ENCODE measurements around the gene LGR4.
"Not testable (repeated sequence)": the region's sequence is repeated elsewhere in the genome, so short reads cannot be mapped to it uniquely, and the experiment has no call there.

Gene LGR4

DNA sequence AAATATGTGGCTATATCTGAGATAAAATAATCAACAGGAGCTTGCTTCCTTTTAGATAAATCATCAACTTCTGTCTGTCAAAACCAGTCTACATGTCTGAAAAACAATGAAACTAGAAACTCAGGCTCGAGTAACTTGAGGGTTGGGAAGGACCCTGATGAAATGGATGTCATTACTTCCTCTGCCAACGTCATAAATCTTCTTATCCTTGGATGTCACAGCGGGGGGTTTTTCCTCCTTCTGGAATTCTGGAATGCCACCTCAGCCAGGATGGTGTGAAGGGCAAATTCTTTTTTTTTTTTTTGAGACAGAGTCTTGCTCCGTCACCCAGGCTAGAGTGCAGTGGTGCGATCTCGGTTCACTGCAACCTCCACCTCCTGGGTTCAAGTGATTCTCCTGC is 13.4 kb downstream of the LGR4 start:
- DNase-seq (ENCODE audit: low read depth in 2 of 2) = no peak

DNA sequence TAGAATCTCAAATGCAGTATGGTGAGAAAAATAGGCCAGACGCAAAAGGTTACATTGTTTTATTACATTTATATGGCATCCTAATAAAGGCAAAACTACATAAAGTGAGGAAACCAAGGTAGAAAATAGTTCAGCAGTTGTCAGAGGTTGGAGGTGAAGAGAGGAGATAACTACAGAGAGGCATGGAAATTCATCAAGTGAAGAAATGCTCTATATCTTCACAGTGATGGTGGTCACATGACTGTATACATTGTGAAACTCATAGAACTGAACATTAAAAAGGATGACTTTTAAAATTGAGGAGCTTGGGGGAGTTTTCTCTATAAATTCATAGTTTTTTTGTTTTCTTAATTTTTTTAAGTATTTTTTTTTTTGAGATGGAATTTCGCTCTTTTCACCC is 14.4 kb downstream of the LGR4 start:
- no peak for DNase-seq (ENCODE audit: low read depth in 2 of 2)

DNA sequence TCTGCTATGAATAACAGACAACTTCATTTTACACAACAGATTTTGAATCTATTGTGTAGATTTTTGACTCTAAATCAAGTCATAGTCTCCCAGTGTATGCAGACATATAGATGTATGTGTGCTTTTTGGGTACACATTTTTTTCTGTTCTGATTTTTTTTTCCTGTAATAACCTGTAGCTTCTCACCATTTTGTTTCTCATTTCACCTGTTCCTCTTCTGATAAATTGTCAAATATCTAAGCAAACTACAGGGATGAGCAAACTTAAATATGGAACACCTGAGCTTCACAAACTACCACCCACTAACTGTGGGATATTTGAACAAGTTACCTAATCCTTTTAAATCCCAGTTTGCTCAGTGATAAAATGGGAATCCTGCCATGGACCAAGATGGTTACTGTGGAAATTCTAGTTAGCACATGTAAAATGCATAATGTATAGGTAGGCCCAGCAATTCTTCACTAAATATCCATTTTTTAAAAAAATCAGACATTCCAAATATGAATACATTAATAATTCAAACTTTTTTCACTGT is 15.7 kb downstream of the LGR4 start:
- no peak for DNase-seq (ENCODE audit: low read depth in 2 of 2)

GRCh38 chr11:27456140-27456794 is 16.3 kb downstream of the LGR4 start:
- DNase-seq (ENCODE audit: low read depth in 2 of 2) = no peak

DNA sequence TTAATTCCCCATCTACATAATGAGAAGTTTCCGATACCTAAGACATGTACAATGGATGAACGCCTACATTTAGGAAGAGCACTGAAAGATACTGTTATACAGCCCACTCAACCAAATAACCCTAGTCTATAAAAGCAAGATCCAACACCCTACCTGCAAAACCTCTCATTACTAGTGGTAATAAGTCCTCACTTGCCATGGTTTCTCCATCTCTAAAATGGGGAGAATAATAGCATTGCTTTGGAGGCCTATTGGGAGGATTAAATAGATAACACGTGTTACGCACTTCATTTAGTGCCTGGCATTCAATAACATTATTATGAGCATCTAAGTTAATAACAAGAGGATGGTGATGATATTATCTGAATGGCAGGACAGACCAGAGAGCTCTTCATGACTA is 16.9 kb downstream of the LGR4 start:
- DNase-seq (ENCODE audit: low read depth in 2 of 2) = no peak

- DNase-seq (ENCODE audit: low read depth in 2 of 2) = no peak
These were observed 18.9 kb downstream of the LGR4 start for GRCh38 chr11:27453701-27454100.

GRCh38 chr11:27452147-27452546 is 20.4 kb downstream of the LGR4 start:
- no peak for DNase-seq (ENCODE audit: low read depth in 2 of 2)

DNA sequence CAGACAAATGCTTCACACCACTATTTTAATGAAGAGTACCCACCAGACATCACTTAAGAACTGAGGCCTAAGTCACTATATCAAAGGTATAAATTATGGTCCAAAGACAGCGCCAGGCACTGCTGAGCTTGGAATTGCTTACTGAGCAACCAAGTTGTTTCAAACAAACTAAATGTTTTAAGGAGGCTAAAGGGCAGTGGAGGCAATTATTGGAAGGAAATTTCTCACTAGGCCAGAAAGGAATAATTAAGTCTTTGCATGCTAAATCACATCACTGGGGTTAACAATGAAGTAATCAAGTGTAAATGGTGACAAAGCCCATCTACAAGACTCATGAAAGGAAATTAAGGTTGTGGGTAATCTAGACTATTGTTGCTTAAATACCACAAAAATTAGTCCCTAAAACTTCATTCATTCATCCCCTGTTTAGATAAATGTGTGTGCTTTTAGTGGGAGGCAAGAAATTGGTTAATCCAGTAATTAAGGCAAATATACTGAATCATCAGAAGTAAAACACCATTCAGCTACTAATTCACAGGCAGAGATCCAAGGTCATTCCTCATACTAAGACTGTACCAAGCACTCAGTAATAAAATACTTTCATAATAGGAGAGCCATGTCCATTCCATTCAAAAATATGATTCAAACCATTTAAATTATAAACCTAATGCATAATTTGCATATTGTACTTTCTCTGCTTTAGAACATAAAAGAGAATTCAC is 21.2 kb downstream of the LGR4 start:
- no peak for DNase-seq (ENCODE audit: low read depth in 2 of 2)

GRCh38 chr11:27448184-27448540 is 24.4 kb downstream of the LGR4 start:
- DNase-seq (ENCODE audit: low read depth in 2 of 2) = not testable (repeated sequence)

- no peak for DNase-seq (ENCODE audit: low read depth in 2 of 2)
These were observed 25.1 kb downstream of the LGR4 start for GRCh38 chr11:27447288-27448183.

DNA sequence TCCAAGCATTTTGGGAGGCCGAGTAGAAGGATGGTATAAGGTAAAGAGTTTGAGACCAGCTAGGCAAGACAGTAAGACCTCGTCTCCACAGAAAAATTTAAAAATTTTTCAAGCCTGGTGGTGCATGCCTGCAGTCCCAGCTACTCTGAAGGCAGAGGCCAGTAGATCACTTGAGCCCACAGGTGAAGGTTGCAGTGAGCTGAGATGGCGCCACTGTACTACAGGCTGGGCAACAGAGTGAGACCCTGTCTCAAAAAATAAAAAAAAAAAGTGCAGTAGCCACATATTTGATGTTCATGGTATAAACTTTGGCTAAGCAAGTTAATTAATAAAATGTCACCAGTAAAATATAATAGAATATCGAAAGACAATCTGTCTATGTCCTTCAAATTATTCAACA is 27.0 kb downstream of the LGR4 start:
- DNase-seq (ENCODE audit: low read depth in 2 of 2) = no peak

GRCh38 chr11:27444801-27445215 is 27.8 kb downstream of the LGR4 start:
- DNase-seq (ENCODE audit: low read depth in 2 of 2) = no peak

DNA sequence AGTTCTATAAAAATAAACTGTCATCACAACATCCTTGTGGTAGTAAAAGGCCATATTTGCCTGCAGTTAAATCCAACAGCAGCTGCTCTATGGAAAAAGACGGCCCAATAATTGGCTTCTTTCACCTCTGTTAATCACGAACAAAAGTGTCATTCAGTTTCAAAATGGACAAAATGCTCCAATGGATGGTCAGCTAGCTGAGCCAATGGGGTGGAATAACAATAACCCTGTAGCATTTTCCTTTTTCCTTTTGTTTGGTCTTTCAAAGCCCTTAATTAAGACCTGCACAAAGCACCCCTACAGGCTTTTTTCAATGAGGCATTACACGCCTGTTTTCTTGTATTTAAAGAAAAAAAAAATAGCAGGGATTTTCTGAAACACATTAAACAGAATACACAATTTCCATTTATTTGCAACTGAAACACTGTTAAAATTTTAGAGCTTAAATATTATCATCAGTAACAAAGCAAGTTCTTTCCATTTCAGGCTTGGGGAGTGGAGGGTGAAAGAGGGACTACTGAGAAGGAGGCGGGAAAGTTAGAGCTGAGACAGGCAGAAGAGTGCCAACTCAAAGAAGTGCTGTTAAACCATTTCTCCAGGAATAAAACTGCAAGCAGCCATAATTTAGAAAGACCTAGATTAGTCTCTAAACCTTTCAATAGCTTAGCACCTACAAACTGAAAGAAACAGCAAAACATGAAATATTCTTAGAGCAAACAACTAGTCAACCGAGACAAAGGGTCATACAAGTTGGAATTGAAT is 28.7 kb downstream of the LGR4 start:
- DNase-seq (ENCODE audit: low read depth in 2 of 2) = no peak

DNA sequence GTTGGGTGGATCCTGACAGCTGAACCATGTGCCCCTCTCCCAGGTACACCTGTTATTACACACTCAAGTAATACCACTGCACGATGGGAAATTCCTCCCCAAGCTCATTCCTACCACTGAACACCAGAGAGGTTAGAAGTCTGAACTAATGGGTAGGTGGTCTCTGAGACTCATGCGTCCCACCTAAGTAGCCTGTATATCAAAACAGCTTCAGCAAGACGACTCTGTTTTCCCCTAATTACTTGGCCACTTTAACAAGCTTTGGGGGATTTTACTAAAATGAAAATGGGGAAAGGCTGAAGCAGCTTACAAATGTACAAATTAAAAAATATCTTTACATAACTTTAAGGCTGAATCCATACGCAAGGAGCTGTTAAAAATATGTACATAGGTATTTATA is 29.4 kb downstream of the LGR4 start:
- DNase-seq (ENCODE audit: low read depth in 2 of 2) = no peak

DNA sequence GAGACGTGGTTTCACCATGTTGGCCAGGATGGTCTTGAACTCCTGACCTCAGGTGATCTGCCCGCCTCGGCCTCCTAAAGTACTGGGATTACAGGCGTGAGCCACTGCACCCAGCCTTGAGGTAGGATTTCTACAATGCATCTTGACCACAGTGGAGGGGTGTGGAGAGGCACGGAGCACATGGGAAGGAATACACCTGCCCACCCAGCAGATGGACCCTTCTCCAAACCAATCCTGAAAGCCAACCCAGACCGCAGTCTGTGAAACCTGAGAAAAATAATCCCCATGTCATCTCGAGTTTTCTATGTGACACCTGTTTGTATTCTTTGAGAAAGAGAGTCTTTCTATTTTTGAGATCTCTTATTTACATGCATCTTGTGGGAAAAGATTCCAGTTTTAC is 32.5 kb downstream of the LGR4 start:
- DNase-seq (ENCODE audit: low read depth in 2 of 2) = no peak

DNA sequence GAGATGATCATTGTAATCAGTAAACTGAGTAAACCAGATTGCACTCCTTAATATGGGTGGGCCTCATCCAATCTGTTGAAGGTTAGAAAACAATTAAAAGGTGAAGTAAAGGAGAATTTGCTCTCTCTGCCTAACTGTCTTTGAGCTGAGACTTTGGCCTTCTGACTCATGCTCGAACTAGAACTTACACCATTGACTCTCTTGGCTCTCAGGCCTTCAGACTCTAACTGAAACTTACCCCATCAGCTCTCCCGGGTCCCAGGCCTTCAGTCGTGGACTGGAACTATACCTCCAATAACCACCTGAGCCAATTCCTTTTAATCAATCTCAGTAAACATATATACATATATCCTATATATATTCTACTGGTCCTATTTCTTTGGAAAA is 34.0 kb downstream of the LGR4 start:
- no peak for DNase-seq (ENCODE audit: low read depth in 2 of 2)

DNA sequence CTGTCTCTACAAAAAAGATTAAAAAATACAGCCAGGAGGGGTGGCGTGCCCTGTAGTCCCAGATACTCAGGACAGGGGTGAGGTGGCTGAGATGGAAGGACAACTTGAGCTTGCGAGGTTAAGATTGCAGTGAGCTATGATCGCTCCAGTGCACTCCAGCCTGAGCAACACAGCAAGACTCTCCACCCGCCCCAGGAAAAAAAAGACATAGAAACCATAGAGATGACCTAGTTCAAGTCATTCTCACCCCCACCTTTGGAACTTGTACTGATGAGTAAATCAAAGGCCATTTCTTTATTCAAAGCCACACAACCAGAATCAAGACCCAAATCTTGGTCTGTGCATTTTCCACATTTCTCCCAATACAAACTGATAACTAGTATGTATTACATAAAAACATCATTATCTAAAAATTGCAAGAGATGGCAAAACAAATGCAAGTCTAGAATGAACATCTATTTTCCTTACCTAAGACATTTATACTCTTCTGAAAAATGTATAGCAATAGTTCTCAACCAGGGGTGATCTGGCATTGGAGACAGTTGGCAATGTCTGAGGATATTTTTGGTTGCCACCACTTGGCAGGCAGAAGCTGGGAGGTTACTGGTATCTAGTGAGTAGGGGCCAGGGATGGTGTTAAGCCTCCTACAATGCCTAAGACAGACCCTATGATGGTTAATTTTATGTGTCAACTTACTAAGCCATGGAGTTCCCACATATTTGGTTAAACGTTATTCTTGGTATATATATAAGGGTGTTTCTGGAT is 34.6 kb downstream of the LGR4 start:
- DNase-seq (ENCODE audit: low read depth in 2 of 2) = no peak

GRCh38 chr11:27436916-27437315 is 35.7 kb downstream of the LGR4 start:
- DNase-seq (ENCODE audit: low read depth in 2 of 2) = no peak

DNA sequence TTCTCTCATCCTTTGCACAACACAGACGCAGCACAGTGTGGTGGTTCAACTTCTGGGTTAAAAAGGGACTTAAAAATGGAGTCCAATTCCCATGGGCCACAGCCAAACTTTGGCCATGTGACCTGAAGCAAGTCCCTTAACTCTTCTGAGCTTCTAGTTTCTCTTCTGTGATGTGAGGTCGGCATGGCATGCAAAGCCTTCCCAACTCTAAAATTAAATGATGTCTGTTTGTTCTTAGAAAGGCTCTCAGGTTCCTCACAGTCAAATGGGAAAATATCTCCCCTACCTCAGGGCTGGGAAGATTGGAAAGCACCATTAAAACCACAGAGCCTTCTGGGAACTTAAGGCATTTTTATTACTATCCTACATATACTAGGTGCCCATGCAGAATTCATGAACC is 38.8 kb downstream of the LGR4 start:
- no peak for DNase-seq (ENCODE audit: low read depth in 2 of 2)

GRCh38 chr11:27431808-27432207 is 40.8 kb downstream of the LGR4 start:
- no peak for DNase-seq (ENCODE audit: low read depth in 2 of 2)
